MM.1S (cell line): ENCODE data around the gene MMP15.

Source experiments
- DNase-seq: peaks from one replicate; pipeline ENCODE4 v3.0.0-alpha.2; 2015
- H2AFZ ChIP-seq: fragments of 300-600 bp; sonication (generic); 2 replicates; pipeline ENCODE4 v1.6.0; 2016; ENCODE audit warnings: antibody characterized with exemption, low read length
- H3F3A ChIP-seq: fragments of 300-600 bp; sonication (generic); 2 replicates; pipeline ENCODE4 v1.6.1; 2016; ENCODE audit warnings: mild to moderate bottlenecking, antibody characterized with exemption, low read length, moderate library complexity, mixed read lengths; ENCODE audit not compliant: insufficient read depth
- H3K27ac ChIP-seq: fragments of 300-600 bp; sonication (generic); 2 replicates; pipeline ENCODE4 v1.5.1; 2016; ENCODE audit warnings: mild to moderate bottlenecking, low read length
- H3K27me3 ChIP-seq: fragments of 300-600 bp; sonication (generic); replicated peaks from 2 replicates; pipeline ENCODE4 v1.6.0; 2016; ENCODE audit warnings: low read length; ENCODE audit not compliant: insufficient read depth
- H3K36me3 ChIP-seq: fragments of 300-600 bp; sonication (generic); replicated peaks from 2 replicates; pipeline ENCODE4 v1.6.1; 2016; ENCODE audit warnings: mild to moderate bottlenecking, low read length, mixed read lengths; ENCODE audit not compliant: insufficient read depth
- H3K4me1 ChIP-seq: fragments of 300-600 bp; sonication (generic); 2 replicates; pipeline ENCODE4 v1.6.1; 2016; ENCODE audit warnings: low read length, mixed read lengths
- H3K4me2 ChIP-seq: fragments of 300-600 bp; sonication (generic); 2 replicates; pipeline ENCODE4 v1.6.0; 2016; ENCODE audit warnings: low read depth, low read length
- H3K4me3 ChIP-seq: fragments of 300-600 bp; sonication (generic); 2 replicates; pipeline ENCODE4 v1.5.1; 2016; ENCODE audit warnings: low read length, mixed read lengths
- H3K79me2 ChIP-seq: fragments of 300-600 bp; sonication (generic); 2 replicates; pipeline ENCODE4 v1.6.1; 2016; ENCODE audit warnings: mixed run types, low read length, mixed read lengths
- H3K9ac ChIP-seq: fragments of 300-600 bp; sonication (generic); 2 replicates; pipeline ENCODE4 v1.6.1; 2016; ENCODE audit warnings: low read length, mixed read lengths
- H3K9me2 ChIP-seq: fragments of 300-600 bp; sonication (generic); replicated peaks from 2 replicates; pipeline ENCODE4 v1.6.1; 2016; ENCODE audit warnings: mild to moderate bottlenecking, low read length, mixed read lengths; ENCODE audit not compliant: insufficient read depth
- H3K9me3 ChIP-seq: fragments of 300-600 bp; sonication (generic); replicated peaks from 2 replicates; pipeline ENCODE4 v1.6.1; 2016; ENCODE audit warnings: mild to moderate bottlenecking, low read length, mixed read lengths; ENCODE audit not compliant: insufficient read depth
- H4K20me1 ChIP-seq: fragments of 300-600 bp; sonication (generic); 2 replicates; pipeline ENCODE4 v1.6.1; 2016; ENCODE audit warnings: mild to moderate bottlenecking, low read length, moderate library complexity, mixed read lengths; ENCODE audit not compliant: insufficient read depth
- EZH2 ChIP-seq: fragments of 300-600 bp; sonication (generic); optimal IDR thresholded peaks from 2 replicates; pipeline ENCODE3; 2017; ENCODE audit warnings: low read depth, mild to moderate bottlenecking, antibody characterized with exemption, low read length, mixed read lengths
- EZH2phosphoT487 ChIP-seq: fragments of 300-600 bp; sonication (generic); IDR thresholded peaks from 2 replicates; pipeline ENCODE4 v1.6.1; 2018; ENCODE audit warnings: antibody characterized with exemption, low read length
- TF ChIP-seq, protein P1 (sequence below): fragments of 300-600 bp; sonication (generic); IDR thresholded peaks from 2 replicates; pipeline ENCODE4 v1.5.1; 2016; ENCODE audit warnings: antibody characterized with exemption, low read length, mixed read lengths

MMP15 gene

GRCh38 chr16:58038219-58038641 is 12.7 kb downstream of the MMP15 start:
- Histone ChIP-seq H3F3A (no peaks in the 10 kb centered on the region), H2AFZ (no peak overlapping the region), H3K36me3 (no peaks in the 10 kb centered on the region), H3K79me2 (no peaks in the 10 kb centered on the region), H3K27me3 (no peaks in the 10 kb centered on the region), H3K9me3 (no peaks in the 10 kb centered on the region), H3K4me1 (no peaks in the 10 kb centered on the region), H3K9ac (no peak overlapping the region), H3K4me3 (no peak overlapping the region), H4K20me1 (no peaks in the 10 kb centered on the region), H3K27ac (no peak overlapping the region), H3K4me2 (no peak overlapping the region), H3K9me2 (no peaks in the 10 kb centered on the region)
- TF ChIP-seq, protein P1, sequence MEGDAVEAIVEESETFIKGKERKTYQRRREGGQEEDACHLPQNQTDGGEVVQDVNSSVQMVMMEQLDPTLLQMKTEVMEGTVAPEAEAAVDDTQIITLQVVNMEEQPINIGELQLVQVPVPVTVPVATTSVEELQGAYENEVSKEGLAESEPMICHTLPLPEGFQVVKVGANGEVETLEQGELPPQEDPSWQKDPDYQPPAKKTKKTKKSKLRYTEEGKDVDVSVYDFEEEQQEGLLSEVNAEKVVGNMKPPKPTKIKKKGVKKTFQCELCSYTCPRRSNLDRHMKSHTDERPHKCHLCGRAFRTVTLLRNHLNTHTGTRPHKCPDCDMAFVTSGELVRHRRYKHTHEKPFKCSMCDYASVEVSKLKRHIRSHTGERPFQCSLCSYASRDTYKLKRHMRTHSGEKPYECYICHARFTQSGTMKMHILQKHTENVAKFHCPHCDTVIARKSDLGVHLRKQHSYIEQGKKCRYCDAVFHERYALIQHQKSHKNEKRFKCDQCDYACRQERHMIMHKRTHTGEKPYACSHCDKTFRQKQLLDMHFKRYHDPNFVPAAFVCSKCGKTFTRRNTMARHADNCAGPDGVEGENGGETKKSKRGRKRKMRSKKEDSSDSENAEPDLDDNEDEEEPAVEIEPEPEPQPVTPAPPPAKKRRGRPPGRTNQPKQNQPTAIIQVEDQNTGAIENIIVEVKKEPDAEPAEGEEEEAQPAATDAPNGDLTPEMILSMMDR = no peak
- TF ChIP-seq EZH2phosphoT487 = no peak
- TF ChIP-seq EZH2 = no peak
- no peak for DNase-seq

- Histone ChIP-seq H3K4me2 (no peak overlapping the region), H3K79me2 (no peaks in the 10 kb centered on the region), H3K4me1 (no peaks in the 10 kb centered on the region), H3K9ac (no peak overlapping the region), H3K9me3 (no peaks in the 10 kb centered on the region), H3K9me2 (no peaks in the 10 kb centered on the region), H2AFZ (no peak overlapping the region), H4K20me1 (no peaks in the 10 kb centered on the region), H3F3A (no peaks in the 10 kb centered on the region), H3K36me3 (no peaks in the 10 kb centered on the region), H3K27me3 (no peaks in the 10 kb centered on the region), H3K4me3 (no peak overlapping the region), H3K27ac (no peak overlapping the region)
- TF ChIP-seq EZH2 (no peak), EZH2phosphoT487 (no peak)
- TF ChIP-seq, protein P1 = no peak
- DNase-seq = no peak
Observed at GRCh38 chr16:58039829-58040495, 14.4 kb downstream of the MMP15 start.

DNA sequence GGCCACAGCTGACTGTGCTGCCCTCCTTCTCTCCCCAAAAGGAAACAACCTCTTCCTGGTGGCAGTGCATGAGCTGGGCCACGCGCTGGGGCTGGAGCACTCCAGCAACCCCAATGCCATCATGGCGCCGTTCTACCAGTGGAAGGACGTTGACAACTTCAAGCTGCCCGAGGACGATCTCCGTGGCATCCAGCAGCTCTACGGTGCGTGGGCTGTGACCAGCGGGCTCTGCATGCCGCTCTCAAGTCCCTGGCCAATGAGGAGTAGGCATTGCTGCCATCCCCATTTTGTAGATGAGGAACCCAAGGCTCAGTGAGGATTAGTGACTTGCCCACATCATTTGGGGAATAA is 14.9 kb downstream of the MMP15 start:
- Histone ChIP-seq H3K79me2 (no peaks in the 10 kb centered on the region), H4K20me1 (no peaks in the 10 kb centered on the region), H3K9me2 (no peaks in the 10 kb centered on the region), H3K4me2 (no peak overlapping the region), H3K9ac (no peak overlapping the region), H3K9me3 (no peaks in the 10 kb centered on the region), H3K27me3 (no peaks in the 10 kb centered on the region), H2AFZ (no peak overlapping the region), H3K4me3 (no peak overlapping the region), H3K27ac (no peak overlapping the region), H3K36me3 (no peaks in the 10 kb centered on the region), H3K4me1 (no peaks in the 10 kb centered on the region), H3F3A (no peaks in the 10 kb centered on the region)
- no peak for TF ChIP-seq EZH2phosphoT487
- TF ChIP-seq EZH2 = no peak
- TF ChIP-seq, protein P1 = no peak
- no peak for DNase-seq
